ENCODE results near the gene NR1D2.

NR1D2 gene

GRCh38 chr3:23995219-23995618, 50.1 kb downstream of the NR1D2 start:
- H3K27me3 ChIP-seq (replicated peaks): no peaks in the 10 kb centered on the region
- H3K4me3 ChIP-seq (ENCODE audit: low read depth, low read length): no peak overlapping the region
- DNase-seq: no peak
- in situ Hi-C loops (cut with HindIII; ENCODE audit: low pct_ligation_motif_present, low sequenced_read_pairs): no loop called here
- no peaks in the 10 kb centered on the region for H3K36me3 ChIP-seq (replicated peaks)
- H3K27ac ChIP-seq: no peak overlapping the region
- TF ChIP-seq CTCF (IDR thresholded peaks at IDR 0.05; ENCODE audit: low read depth, low read length, missing control alignments): no peak

- H3K27ac ChIP-seq: no peak overlapping the region
- no peak overlapping the region for H3K4me3 ChIP-seq (ENCODE audit: low read depth, low read length)
- TF ChIP-seq CTCF (IDR thresholded peaks at IDR 0.05; ENCODE audit: low read depth, low read length, missing control alignments): no peak
- H3K36me3 ChIP-seq (replicated peaks): no peaks in the 10 kb centered on the region
- in situ Hi-C loops (cut with HindIII; ENCODE audit: low pct_ligation_motif_present, low sequenced_read_pairs): no loop called here
- DNase-seq: no peak
- no peaks in the 10 kb centered on the region for H3K27me3 ChIP-seq (replicated peaks)
These were observed 51.0 kb downstream of the NR1D2 start for GRCh38 chr3:23996095-23996524.

- TF ChIP-seq CTCF (IDR thresholded peaks at IDR 0.05; ENCODE audit: low read depth, low read length, missing control alignments): peak; percentile 91
- in situ Hi-C loops (cut with HindIII; ENCODE audit: low pct_ligation_motif_present, low sequenced_read_pairs): no loop called here
These were observed 54.0 kb downstream of the NR1D2 start for GRCh38 chr3:23999012-23999641.

GRCh38 chr3:24002129-24002528, 57.0 kb downstream of the NR1D2 start:
- DNase-seq: no peak
- Histone ChIP-seq H3K27ac (no peak overlapping the region), H3K4me3 (ENCODE audit: low read depth, low read length) (no peak overlapping the region), H3K36me3 (replicated peaks) (no peaks in the 10 kb centered on the region), H3K27me3 (replicated peaks) (no peaks in the 10 kb centered on the region)
- no peak for TF ChIP-seq CTCF (IDR thresholded peaks at IDR 0.05; ENCODE audit: low read depth, low read length, missing control alignments)
- in situ Hi-C loops (cut with HindIII; ENCODE audit: low pct_ligation_motif_present, low sequenced_read_pairs): no loop called here

More at GRCh38 chr3:23999012-23999641, 54.0 kb downstream of the NR1D2 start:
- DNase-seq: peak; percentile 72
- no peak overlapping the region for H3K4me3 ChIP-seq (ENCODE audit: low read depth, low read length)
- no peak overlapping the region for H3K27ac ChIP-seq
- H3K27me3 ChIP-seq (replicated peaks): no peaks in the 10 kb centered on the region
- no peaks in the 10 kb centered on the region for H3K36me3 ChIP-seq (replicated peaks)

GRCh38 chr3:24003466-24003865, 58.4 kb downstream of the NR1D2 start:
- no peak for TF ChIP-seq CTCF (IDR thresholded peaks at IDR 0.05; ENCODE audit: low read depth, low read length, missing control alignments)
- no peak for DNase-seq
- in situ Hi-C loops (cut with HindIII; ENCODE audit: low pct_ligation_motif_present, low sequenced_read_pairs): no loop called here
- Histone ChIP-seq H3K36me3 (replicated peaks) (no peaks in the 10 kb centered on the region), H3K27me3 (replicated peaks) (no peaks in the 10 kb centered on the region), H3K27ac (no peak overlapping the region), H3K4me3 (ENCODE audit: low read depth, low read length) (no peak overlapping the region)

All from brain microvascular endothelial cell (primary cell).